ENCODE measurements around the gene DNAJC18.
"Not testable (repeated sequence)": the region's sequence is repeated elsewhere in the genome, so short reads cannot be mapped to it uniquely, and the experiment has no call there.

Gene DNAJC18

GRCh38 chr5:139402561-139403158 lies 36.7 kb downstream of the DNAJC18 start:
- no peak for DNase-seq

DNA sequence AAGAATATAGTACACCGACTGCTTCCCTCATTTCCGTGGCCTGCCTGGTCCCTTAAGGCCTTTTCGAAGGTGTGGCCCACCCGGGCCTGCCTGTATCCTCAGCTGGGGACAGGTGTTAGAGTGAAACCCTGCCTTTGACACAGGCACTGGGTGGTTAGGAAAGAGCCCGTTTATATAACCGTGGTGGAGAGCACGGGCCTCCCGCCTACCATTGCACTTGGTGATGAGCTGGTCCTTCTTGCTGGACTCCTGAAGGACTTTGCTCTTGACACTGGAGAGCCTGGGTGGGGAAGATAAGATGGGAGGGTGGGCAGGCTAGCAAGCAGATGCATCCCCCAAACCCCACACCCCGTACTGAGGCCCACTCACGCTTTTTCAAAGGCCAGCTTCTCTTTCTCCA lies 37.8 kb downstream of the DNAJC18 start:
- DNase-seq = no peak

DNA sequence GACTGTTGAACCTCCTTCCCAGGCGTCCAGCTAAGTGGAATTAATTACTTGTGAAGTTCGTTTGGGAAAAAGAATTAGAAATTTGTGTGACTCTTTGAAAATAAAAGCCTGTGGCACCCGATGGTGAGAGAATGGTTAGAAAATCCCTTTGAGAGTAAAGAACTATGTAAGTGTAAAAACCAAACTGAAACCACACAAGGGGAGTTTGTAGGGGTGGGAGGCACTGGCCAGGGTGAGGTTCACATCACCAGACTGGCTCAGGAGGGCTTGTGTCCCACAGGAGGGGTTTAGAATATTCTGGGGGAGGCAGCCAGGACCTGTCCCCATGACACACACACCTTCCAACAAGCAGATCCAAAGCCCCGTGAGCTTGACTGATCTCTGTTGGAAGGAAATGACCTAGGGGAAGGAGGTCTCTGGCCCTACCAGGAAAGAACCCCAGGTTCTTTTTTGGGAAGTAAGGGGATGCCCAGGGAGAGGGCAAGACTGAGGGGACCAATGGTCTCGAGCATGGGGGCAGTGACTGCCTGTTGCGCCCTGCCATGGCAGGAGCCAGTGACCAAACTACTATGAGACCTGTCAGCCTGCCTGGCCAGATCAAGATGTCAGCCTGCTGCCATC lies 39.7 kb downstream of the DNAJC18 start:
- no peak for DNase-seq

DNA sequence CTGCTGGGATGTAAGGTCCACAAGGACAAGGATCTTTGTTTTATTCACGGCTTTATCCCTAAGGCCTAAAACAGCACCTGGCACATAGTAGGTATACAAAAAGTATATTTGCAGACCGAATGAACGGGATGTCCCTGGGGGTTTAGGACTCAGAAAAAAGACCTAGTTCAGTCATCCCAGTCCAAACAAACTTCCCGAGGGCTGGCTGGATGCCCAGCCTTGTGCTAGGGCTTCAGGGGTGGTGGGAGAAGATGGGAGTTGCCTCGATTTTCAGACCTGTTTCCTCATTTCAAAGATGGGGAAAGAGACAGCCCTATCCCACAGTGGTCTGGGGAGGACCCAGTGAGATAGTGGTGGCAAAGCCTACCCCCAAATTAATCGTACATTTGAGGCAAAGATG lies 41.4 kb downstream of the DNAJC18 start:
- no peak for DNase-seq

DNA sequence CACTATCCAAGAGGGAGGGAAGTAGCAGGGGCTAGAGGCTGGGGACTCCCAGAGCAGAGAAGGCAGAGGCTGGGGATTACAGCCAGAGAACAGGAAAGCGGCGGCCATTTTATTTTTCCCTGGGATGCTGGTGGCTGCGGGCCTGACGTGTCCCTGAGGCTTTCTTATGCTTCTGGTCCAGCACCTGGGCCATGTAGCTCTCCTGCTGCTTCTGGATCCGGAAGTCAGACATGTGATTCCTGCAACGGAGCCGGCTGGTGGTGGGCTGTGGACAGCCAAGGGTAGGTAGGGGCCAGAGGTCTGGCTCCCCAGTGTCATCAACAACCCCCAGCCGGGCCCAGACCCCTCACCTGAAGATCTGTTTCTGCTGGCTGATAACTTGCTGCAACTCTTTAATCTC lies 42.6 kb downstream of the DNAJC18 start:
- DNase-seq = no peak

- no peak for DNase-seq
These were observed 43.3 kb downstream of the DNAJC18 start for GRCh38 chr5:139395844-139396640.

DNA sequence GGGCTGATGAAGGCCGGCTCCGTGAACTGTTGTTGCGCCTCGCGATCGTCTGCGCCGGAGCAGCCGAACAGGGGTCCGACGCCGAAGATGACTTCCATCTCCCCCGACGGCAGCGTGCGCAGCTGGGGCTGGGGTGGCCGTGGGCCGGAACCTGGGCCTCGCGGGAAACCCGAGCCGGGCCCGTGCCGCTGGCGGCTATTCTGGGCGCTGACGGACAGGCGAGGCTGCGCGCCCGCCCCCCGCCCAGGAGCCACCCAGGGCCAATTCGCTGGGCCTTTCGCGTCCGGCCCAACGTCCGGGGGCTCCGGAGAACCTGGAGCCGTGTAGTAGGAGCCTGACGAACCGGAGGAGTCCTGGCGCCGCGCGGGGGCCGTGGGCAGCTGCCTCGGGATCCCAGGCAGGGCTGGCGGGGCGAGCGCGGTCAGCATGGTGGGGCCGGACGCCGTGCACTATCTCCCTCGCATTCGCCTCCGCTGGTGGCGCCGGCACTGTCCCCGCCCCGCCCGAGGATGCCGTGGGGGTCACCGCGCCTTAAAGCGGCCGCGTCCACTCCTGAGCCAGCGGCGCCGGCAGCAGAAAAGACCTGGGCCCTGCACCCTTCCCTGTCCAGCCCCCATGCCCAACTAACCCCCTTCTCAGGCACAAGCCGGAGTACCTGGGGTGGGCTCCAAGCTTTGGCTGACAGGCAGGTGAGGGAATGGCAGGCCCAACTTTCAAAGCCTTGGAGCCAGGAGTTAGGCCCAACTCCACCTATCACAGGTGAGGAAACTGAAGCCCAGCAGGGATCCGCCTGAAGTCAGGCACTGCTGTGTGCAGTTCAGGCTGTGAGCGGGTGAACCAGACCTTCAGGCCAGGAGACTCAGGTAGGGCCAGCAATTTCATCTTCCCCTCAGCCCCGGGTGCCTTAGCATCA lies 44.4 kb downstream of the DNAJC18 start, which contains the start of gene PROB1:
Gene PROB1 (minus strand): TSS at position 451 of the 913 bp plus-strand sequence. CDS start 23 bp downstream, at position 428.
- no peak for DNase-seq

DNA sequence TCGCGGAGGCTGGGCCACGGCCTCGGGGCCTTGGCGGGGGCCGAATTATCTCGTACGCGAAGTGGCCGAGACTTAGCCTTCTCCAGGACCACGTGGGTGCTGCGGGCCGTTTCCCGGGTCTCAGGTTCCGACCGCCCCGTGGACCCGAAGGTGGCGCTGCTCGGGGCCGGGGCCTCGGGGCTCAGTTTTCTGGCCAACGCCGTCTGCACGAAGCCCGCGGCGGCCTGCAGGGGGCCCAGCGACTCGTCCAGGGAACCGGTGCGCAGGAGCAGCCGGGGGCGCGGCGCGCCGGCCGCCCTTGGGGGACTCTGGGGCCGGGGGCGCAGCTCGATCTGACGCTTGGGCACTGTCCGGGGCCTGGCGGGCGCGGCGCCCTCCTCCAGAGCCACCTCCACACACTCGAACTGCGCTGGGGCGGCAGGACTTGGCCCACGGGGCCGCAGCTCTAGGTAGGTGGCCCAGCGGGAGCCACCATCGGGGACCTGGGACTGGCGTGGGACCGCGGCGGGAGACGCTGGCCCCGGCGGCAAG lies 45.1 kb downstream of the DNAJC18 start:
- DNase-seq = peak; percentile 43

DNA sequence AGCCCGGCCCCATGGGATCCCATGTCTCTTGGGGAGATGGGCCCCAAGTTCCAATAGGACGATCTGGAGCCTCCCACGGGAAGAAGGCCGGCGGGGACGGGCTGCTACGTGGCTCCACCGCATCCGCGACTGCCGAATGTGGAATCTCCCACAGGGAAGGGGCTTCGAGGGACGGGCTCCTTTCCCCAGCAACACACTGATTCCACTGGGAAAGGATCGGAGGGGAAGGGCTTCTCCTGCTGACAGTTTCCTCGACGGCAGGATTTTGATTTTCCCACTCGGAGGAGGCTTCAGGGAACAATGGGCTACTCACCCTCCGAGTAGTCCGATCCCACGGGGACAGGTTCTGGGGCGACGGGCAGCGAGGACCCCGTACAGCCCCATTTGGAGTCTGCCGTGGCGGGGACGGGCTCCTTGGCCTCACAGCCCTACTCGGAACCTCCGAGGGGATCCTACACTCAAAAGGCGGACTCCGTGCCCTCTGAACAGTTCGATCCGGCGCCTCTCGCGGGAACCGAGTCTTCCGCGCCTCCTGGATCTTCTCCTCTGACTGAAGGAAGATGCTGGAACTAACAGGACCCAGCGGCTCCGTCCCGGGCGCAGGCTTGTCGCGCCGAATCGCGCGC lies 45.7 kb downstream of the DNAJC18 start:
- no peak for DNase-seq

DNA sequence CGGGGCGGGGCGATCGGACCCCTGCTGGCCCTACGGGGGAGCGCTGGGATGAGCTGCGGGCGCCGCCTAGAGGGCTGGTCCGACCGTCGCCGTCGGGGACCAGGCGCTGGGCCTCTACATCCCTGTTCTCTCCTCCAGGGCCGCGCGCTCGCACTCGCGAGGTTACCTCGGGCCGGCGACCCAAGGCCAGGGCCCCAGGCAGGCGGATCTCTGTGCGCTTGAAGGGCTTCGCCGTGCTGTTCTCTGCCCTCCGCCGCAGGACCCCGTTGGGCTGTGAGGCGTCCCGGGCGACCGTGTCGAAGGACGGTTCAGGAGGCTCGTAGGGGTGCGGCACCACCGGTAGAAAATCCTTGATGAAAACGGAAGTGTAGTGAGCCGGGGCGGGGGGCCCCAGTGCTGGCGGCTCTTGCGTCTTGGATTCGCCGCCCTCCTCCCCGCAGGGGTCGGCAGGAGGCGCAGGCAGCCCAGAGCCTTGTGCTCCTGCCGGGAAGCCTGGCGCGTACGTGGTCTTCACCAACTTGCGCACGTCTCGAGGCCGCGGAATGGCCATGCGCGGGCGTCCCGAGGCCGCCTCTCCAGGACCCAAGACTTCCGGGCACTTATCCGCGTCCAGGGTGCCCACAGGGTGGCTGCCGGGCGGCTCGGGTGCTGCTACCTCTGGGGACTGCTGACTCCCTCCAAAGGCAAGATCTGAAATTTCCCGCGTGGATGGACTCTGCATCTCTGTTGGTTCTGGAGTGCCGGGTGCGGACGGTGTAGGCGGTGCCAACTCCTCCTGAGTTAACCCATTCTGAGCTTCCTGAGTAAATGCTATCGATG lies 46.4 kb downstream of the DNAJC18 start:
- DNase-seq = peak; percentile 73

GRCh38 chr5:139392324-139392677 lies 47.0 kb downstream of the DNAJC18 start:
- DNase-seq = no peak

- no peak for DNase-seq
These were observed 47.6 kb downstream of the DNAJC18 start for GRCh38 chr5:139391570-139392323.

DNA sequence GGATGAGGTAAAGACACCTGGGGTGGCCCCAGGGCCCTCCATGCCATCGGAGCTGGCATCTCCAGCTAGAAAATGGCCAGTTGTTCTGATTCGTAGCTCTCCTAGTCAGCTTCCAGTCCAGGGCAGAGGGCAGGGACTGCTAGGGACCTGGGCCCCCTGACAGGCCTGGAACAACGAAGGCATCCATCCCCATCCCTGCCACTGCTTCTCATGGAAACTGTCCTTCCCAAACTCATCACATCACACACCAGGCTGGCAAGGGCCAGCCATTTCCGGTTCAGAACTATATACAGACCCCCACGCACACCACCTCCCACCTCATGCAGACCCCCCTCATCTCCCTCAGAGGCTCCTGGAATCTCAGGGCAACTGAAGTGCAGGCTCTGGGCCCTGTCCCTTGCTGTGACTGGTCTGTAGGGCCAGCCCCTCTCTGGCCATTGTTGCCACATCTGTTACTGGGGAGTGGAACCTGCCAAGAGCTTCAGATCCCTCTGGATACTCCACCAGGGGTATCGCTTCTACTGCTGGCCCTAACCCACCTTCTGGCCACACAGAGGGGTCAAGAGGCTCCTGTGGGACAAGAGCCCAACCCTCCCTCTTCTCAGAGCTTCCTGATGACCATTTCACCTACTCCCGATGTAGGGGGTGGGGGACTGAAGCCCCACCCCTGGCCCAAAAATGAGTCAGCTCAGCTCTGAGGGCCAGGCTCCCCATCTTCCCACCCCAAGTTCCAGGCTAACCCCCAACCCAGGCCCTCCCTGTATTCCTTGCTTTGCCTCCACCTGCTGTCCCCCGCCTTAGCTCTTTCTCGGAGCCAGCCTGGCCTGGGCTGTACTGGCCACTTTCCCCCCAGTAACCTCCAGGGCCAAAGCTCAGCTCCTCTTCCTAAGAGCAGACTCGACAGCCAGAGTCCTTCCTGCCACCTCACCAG lies 48.4 kb downstream of the DNAJC18 start:
- DNase-seq = no peak

GRCh38 chr5:139389701-139390638 lies 49.4 kb downstream of the DNAJC18 start, which contains the start of gene MZB1:
Gene MZB1, minus strand, starts transcription at chr5:139389913. Its CDS starts 57 bp downstream, at chr5:139389856.
- DNase-seq = peak; percentile 29

GRCh38 chr5:139388198-139388821 lies 51.0 kb downstream of the DNAJC18 start:
- DNase-seq = no peak

- DNase-seq = no peak
These were observed 51.6 kb downstream of the DNAJC18 start for GRCh38 chr5:139387611-139388197.

DNA sequence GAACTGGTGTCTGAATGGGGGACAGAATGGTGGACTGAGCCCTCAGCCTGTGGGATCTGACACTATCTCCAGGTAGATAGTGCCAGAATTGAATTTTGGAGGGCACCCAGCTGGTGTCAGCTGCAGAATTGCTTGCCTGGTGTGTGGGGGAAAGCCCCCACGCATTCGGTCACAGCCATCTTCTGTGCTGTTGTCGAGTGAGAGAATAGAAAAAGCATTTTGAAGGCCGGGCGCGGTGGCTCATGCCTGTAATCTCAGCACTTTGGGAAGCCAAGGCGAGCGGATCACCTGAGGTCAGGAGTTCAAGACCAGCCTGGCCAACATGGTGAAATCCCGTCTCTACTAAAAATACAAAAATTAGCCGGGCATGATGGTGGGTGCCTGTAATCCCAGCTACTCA lies 52.4 kb downstream of the DNAJC18 start:
- not testable (repeated sequence) for DNase-seq

Measured in activated CD4-positive, alpha-beta T cell treated with anti-CD3 and anti-CD28 coated beads, Interleukin-2, amount 50 U/mL, for 1 hour (primary cell).